NCI-H2029 treated with DMSO at 0.1 percent for 48 hours (cell line): ENCODE data around the gene SYAP1.
"Not testable (repeated sequence)": the region's sequence is repeated elsewhere in the genome, so short reads cannot be mapped to it uniquely, and the experiment has no call there.

ENCODE experiments used
- DNase-seq: peaks from one replicate; lab custom pipeline; 2025; lab: John Stamatoyannopoulos, UW

Gene SYAP1

GRCh38 chrX:16725072-16725471 is 5.7 kb downstream of the SYAP1 start:
- DNase-seq, result no peak

- not testable (repeated sequence) for DNase-seq
Observed at GRCh38 chrX:16726347-16726988, 7.1 kb downstream of the SYAP1 start.

GRCh38 chrX:16727637-16728036 is 8.2 kb downstream of the SYAP1 start:
- no peak for DNase-seq

GRCh38 chrX:16730450-16730849 is 11.0 kb downstream of the SYAP1 start:
- no peak for DNase-seq

GRCh38 chrX:16733013-16733412 is 13.6 kb downstream of the SYAP1 start:
- no peak for DNase-seq

- DNase-seq, result no peak
Observed at GRCh38 chrX:16737024-16737423, 17.6 kb downstream of the SYAP1 start.

- DNase-seq, result no peak
Observed at GRCh38 chrX:16739574-16739973, 20.2 kb downstream of the SYAP1 start.

GRCh38 chrX:16743604-16744325 is 24.4 kb downstream of the SYAP1 start:
- no peak for DNase-seq

GRCh38 chrX:16745102-16745501 is 25.7 kb downstream of the SYAP1 start:
- no peak for DNase-seq

- peak; percentile 2 for DNase-seq
Observed at GRCh38 chrX:16745659-16746058, 26.2 kb downstream of the SYAP1 start.

- no peak for DNase-seq
Observed at GRCh38 chrX:16748425-16748824, 29.0 kb downstream of the SYAP1 start.

- no peak for DNase-seq
Observed at GRCh38 chrX:16750136-16750535, 30.7 kb downstream of the SYAP1 start.

- DNase-seq, result no peak
Observed at GRCh38 chrX:16754019-16754418, 34.6 kb downstream of the SYAP1 start.

- DNase-seq, result no peak
Observed at GRCh38 chrX:16756724-16757123, 37.3 kb downstream of the SYAP1 start.

GRCh38 chrX:16761500-16761899 is 42.1 kb downstream of the SYAP1 start:
- DNase-seq, result not testable (repeated sequence)

GRCh38 chrX:16762579-16762978 is 43.2 kb downstream of the SYAP1 start:
- no peak for DNase-seq

- no peak for DNase-seq
Observed at GRCh38 chrX:16765594-16765993, 46.2 kb downstream of the SYAP1 start.

- DNase-seq, result no peak
Observed at GRCh38 chrX:16770970-16771482, 51.6 kb downstream of the SYAP1 start.

- DNase-seq, result no peak
Observed at GRCh38 chrX:16771483-16772398, 52.3 kb downstream of the SYAP1 start.

- DNase-seq, result no peak
Observed at GRCh38 chrX:16772460-16772859, 53.0 kb downstream of the SYAP1 start.

GRCh38 chrX:16774746-16775145 is 55.3 kb downstream of the SYAP1 start:
- DNase-seq, result no peak

- no peak for DNase-seq
Observed at GRCh38 chrX:16778545-16778944, 59.1 kb downstream of the SYAP1 start.
